Activated naive CD4-positive, alpha-beta T cell (primary cell): ENCODE measurements around the gene RFNG.
A peak's percentile ranks its signal among the peaks of the same experiment; 100 is the strongest.

Experiments
- DNase-seq, 4 experiments: peaks; one replicate each; lab custom pipeline; 2025; lab: John Stamatoyannopoulos, UW

RFNG gene

GRCh38 chr17:82051776-82052637 is at the start of gene RFNG, which contains the start of gene GPS1:
Gene RFNG, minus strand, starts transcription at chr17:82051811. Its CDS starts 45 bp downstream, at chr17:82051766.
Gene GPS1, plus strand, starts transcription at chr17:82051898. Its CDS starts 34 bp downstream, at chr17:82051932.
- peak; percentile 44 to 81 (median 67) for DNase-seq

- no peak for DNase-seq
Measured at GRCh38 chr17:82101301-82101715, 49.7 kb upstream of the RFNG start.

- no peak for DNase-seq
Measured at GRCh38 chr17:82100502-82101298, 49.1 kb upstream of the RFNG start.

GRCh38 chr17:82098939-82099763 is 47.5 kb upstream of the RFNG start:
- peak in 1 of 4 experiments; percentile 30 for DNase-seq

- peak; percentile 79 to 94 (median 80) for DNase-seq
Measured at GRCh38 chr17:82098169-82098938, 46.7 kb upstream of the RFNG start, which contains the start of gene FASN. Gene FASN, minus strand, starts transcription at chr17:82098236. Its CDS starts 1,791 bp downstream, at chr17:82096445.

GRCh38 chr17:82097919-82098168 is 46.2 kb upstream of the RFNG start:
- peak in 1 of 4 experiments; percentile 58 for DNase-seq

- DNase-seq, result no peak
Measured at GRCh38 chr17:82097184-82097918, 45.7 kb upstream of the RFNG start.

- no peak for DNase-seq
Measured at GRCh38 chr17:82096709-82097183, 45.1 kb upstream of the RFNG start.

- no peak for DNase-seq
Measured at GRCh38 chr17:82095777-82096708, 44.4 kb upstream of the RFNG start.

- DNase-seq, result no peak
Measured at GRCh38 chr17:82094931-82095776, 43.5 kb upstream of the RFNG start.

GRCh38 chr17:82092995-82093751 is 41.6 kb upstream of the RFNG start:
- no peak for DNase-seq

GRCh38 chr17:82092628-82092994 is 41.0 kb upstream of the RFNG start:
- no peak for DNase-seq

GRCh38 chr17:82092094-82092586 is 40.5 kb upstream of the RFNG start:
- no peak for DNase-seq

- DNase-seq, result no peak
Measured at GRCh38 chr17:82091264-82092066, 39.9 kb upstream of the RFNG start.

GRCh38 chr17:82090549-82091263 is 39.1 kb upstream of the RFNG start:
- no peak for DNase-seq
